ENCODE measurements around the gene IRF2BP2. TPM values are rescaled to one million over a fixed set of nuclear protein-coding genes. Genes with fewer than 3 reads are reported as not detected.

IRF2BP2 gene
- total and polyA plus RNA-seq, 2 of the 13 experiments (the other 11 are each of a cell fraction or from before 2014, with no cell fraction given) = 140 to 147 TPM

DNA sequence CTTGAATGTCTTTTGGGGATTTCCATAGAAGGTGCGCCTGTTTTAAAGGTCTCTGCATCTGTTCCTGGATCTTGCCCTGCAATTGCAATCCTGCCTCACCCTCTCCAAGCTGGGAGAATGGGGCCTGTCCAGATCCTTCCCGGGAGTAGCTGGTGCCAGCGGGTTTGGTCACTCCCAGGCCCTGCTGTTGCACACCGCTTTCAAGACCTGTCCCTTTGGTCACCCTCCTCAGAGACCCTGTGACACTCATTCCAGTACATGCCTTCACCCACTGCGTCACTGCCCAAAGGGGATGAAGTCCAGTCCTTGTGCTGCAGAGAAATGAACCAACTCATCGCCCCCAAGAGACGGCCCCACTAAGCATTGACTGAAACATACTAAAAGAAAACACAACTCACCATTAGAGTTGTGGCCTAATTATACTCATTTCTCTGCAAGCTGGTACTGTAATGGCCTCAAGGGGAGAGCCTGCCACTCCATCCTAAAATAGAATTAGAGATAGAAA, 1.9 kb upstream of the IRF2BP2 start (continued):
- TF ChIP-seq, protein P1, sequence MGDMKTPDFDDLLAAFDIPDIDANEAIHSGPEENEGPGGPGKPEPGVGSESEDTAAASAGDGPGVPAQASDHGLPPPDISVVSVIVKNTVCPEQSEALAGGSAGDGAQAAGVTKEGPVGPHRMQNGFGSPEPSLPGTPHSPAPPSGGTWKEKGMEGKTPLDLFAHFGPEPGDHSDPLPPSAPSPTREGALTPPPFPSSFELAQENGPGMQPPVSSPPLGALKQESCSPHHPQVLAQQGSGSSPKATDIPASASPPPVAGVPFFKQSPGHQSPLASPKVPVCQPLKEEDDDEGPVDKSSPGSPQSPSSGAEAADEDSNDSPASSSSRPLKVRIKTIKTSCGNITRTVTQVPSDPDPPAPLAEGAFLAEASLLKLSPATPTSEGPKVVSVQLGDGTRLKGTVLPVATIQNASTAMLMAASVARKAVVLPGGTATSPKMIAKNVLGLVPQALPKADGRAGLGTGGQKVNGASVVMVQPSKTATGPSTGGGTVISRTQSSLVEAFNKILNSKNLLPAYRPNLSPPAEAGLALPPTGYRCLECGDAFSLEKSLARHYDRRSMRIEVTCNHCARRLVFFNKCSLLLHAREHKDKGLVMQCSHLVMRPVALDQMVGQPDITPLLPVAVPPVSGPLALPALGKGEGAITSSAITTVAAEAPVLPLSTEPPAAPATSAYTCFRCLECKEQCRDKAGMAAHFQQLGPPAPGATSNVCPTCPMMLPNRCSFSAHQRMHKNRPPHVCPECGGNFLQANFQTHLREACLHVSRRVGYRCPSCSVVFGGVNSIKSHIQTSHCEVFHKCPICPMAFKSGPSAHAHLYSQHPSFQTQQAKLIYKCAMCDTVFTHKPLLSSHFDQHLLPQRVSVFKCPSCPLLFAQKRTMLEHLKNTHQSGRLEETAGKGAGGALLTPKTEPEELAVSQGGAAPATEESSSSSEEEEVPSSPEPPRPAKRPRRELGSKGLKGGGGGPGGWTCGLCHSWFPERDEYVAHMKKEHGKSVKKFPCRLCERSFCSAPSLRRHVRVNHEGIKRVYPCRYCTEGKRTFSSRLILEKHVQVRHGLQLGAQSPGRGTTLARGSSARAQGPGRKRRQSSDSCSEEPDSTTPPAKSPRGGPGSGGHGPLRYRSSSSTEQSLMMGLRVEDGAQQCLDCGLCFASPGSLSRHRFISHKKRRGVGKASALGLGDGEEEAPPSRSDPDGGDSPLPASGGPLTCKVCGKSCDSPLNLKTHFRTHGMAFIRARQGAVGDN (CRISPR knock-in tag; IDR thresholded peaks at IDR 0.05) = no peak
- TF ChIP-seq, protein P2, sequence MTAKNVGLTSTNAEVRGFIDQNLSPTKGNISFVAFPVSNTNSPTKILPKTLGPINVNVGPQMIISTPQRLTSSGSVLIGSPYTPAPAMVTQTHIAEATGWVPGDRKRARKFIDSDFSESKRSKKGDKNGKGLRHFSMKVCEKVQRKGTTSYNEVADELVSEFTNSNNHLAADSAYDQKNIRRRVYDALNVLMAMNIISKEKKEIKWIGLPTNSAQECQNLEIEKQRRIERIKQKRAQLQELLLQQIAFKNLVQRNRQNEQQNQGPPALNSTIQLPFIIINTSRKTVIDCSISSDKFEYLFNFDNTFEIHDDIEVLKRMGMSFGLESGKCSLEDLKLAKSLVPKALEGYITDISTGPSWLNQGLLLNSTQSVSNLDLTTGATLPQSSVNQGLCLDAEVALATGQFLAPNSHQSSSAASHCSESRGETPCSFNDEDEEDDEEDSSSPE (CRISPR knock-in tag; IDR thresholded peaks at IDR 0.05) = no peak
- no peak for TF ChIP-seq ZNF549 (CRISPR knock-in tag; IDR thresholded peaks at IDR 0.05)
- 0 out of 2 replicates have a peak, but pooled peaks have one; percentile 45 for TF ChIP-seq KDM4B (CRISPR knock-in tag; IDR thresholded peaks at IDR 0.05)
- TF ChIP-seq, protein P3, sequence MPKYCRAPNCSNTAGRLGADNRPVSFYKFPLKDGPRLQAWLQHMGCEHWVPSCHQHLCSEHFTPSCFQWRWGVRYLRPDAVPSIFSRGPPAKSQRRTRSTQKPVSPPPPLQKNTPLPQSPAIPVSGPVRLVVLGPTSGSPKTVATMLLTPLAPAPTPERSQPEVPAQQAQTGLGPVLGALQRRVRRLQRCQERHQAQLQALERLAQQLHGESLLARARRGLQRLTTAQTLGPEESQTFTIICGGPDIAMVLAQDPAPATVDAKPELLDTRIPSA (CRISPR knock-in tag; IDR thresholded peaks at IDR 0.05; ENCODE audit: borderline replicate concordance) = no peak
- no peak for TF ChIP-seq ZNF510 (CRISPR knock-in tag; IDR thresholded peaks at IDR 0.05; ENCODE audit: low read depth)
- TF ChIP-seq, protein P4, sequence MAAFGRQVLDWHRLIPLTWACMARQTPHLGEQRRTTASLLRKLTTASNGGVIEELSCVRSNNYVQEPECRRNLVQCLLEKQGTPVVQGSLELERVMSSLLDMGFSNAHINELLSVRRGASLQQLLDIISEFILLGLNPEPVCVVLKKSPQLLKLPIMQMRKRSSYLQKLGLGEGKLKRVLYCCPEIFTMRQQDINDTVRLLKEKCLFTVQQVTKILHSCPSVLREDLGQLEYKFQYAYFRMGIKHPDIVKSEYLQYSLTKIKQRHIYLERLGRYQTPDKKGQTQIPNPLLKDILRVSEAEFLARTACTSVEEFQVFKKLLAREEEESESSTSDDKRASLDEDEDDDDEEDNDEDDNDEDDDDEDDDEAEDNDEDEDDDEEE (CRISPR knock-in tag; IDR thresholded peaks at IDR 0.05) = no peak
- TF ChIP-seq RCOR2 (CRISPR knock-in tag; IDR thresholded peaks at IDR 0.05) = no peak
- TF ChIP-seq MLLT10 (CRISPR knock-in tag; IDR thresholded peaks at IDR 0.05) = no peak
- TF ChIP-seq NFIC (IDR thresholded peaks at IDR 0.05; ENCODE audit: low read length) = no peak
- TF ChIP-seq EED (CRISPR knock-in tag; IDR thresholded peaks at IDR 0.05) = no peak
- TF ChIP-seq, protein P5, sequence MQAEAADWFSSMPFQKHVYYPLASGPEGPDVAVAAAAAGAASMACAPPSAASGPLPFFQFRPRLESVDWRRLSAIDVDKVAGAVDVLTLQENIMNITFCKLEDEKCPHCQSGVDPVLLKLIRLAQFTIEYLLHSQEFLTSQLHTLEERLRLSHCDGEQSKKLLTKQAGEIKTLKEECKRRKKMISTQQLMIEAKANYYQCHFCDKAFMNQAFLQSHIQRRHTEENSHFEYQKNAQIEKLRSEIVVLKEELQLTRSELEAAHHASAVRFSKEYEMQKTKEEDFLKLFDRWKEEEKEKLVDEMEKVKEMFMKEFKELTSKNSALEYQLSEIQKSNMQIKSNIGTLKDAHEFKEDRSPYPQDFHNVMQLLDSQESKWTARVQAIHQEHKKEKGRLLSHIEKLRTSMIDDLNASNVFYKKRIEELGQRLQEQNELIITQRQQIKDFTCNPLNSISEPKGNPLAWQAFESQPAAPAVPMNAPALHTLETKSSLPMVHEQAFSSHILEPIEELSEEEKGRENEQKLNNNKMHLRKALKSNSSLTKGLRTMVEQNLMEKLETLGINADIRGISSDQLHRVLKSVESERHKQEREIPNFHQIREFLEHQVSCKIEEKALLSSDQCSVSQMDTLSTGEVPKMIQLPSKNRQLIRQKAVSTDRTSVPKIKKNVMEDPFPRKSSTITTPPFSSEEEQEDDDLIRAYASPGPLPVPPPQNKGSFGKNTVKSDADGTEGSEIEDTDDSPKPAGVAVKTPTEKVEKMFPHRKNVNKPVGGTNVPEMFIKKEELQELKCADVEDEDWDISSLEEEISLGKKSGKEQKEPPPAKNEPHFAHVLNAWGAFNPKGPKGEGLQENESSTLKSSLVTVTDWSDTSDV (CRISPR knock-in tag; IDR thresholded peaks at IDR 0.05) = no peak
- TF ChIP-seq HNRNPH1 (optimal IDR thresholded peaks at IDR 0.05; ENCODE audit: low read depth, low read length) = peak; percentile 94
- TF ChIP-seq, protein P6, sequence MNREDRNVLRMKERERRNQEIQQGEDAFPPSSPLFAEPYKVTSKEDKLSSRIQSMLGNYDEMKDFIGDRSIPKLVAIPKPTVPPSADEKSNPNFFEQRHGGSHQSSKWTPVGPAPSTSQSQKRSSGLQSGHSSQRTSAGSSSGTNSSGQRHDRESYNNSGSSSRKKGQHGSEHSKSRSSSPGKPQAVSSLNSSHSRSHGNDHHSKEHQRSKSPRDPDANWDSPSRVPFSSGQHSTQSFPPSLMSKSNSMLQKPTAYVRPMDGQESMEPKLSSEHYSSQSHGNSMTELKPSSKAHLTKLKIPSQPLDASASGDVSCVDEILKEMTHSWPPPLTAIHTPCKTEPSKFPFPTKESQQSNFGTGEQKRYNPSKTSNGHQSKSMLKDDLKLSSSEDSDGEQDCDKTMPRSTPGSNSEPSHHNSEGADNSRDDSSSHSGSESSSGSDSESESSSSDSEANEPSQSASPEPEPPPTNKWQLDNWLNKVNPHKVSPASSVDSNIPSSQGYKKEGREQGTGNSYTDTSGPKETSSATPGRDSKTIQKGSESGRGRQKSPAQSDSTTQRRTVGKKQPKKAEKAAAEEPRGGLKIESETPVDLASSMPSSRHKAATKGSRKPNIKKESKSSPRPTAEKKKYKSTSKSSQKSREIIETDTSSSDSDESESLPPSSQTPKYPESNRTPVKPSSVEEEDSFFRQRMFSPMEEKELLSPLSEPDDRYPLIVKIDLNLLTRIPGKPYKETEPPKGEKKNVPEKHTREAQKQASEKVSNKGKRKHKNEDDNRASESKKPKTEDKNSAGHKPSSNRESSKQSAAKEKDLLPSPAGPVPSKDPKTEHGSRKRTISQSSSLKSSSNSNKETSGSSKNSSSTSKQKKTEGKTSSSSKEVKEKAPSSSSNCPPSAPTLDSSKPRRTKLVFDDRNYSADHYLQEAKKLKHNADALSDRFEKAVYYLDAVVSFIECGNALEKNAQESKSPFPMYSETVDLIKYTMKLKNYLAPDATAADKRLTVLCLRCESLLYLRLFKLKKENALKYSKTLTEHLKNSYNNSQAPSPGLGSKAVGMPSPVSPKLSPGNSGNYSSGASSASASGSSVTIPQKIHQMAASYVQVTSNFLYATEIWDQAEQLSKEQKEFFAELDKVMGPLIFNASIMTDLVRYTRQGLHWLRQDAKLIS (CRISPR knock-in tag; IDR thresholded peaks at IDR 0.05) = peak; percentile 98
- TF ChIP-seq, protein P7, sequence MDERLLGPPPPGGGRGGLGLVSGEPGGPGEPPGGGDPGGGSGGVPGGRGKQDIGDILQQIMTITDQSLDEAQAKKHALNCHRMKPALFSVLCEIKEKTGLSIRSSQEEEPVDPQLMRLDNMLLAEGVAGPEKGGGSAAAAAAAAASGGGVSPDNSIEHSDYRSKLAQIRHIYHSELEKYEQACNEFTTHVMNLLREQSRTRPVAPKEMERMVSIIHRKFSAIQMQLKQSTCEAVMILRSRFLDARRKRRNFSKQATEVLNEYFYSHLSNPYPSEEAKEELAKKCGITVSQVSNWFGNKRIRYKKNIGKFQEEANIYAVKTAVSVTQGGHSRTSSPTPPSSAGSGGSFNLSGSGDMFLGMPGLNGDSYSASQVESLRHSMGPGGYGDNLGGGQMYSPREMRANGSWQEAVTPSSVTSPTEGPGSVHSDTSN (CRISPR knock-in tag; IDR thresholded peaks at IDR 0.05) = no peak

Measured in HepG2 (cell line).